NCI-H446 treated with DMSO at 0.1 percent for 48 hours (cell line): ENCODE results near the gene G0S2.
A peak's percentile ranks its signal among the peaks of the same experiment; 100 is the strongest.
"Not testable (repeated sequence)": the region's sequence is repeated elsewhere in the genome, so short reads cannot be mapped to it uniquely, and the experiment has no call there.

Experiments used
- DNase-seq: peaks from one replicate; lab custom pipeline; 2025; lab: John Stamatoyannopoulos, UW

Gene G0S2

DNA sequence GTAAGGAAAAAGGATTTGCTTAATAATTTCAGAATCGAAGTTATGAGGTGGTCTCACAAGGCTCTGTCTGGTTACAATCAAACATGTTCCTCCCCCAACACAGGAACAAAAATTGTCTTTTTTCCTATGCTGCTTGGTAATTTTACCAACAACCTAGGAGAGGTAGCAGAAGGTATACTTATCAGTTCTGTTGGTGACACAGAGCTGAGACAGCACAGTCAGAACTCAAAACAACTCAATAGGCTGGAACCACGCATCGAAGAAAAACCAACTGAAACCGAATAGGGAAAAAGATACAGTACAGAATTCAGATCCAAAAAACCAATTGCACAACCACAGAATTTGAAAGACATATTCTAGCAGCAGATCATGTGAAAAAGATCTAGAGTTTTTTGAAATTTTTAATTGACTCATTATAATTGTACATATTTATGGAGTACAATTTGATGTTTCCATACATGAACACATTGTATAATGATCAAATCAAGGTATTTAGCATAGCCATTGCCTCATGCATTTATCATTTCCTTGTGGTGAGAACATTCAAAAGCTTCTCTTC lies 3.8 kb downstream of the G0S2 start:
- DNase-seq: no peak

DNA sequence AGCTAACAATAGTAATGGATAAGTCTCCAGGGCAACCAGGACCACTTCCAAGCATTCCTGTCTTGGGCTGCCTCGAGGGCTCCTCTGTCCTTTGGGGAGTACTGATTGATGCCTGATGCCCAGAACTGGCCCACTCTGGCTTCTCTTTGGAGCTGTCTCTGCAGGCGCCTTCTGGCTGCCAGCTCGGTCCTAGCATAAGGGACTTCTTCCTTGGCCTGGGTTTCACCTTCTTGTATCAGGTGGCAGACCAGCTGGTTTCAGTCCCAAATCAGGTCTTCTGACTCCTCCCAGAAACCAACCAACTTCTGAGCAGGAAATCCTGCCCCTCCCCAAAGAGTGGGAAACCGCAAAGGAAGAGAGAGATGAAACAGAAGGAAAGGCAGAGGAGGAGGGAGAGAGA lies 10.6 kb downstream of the G0S2 start:
- DNase-seq: no peak

DNA sequence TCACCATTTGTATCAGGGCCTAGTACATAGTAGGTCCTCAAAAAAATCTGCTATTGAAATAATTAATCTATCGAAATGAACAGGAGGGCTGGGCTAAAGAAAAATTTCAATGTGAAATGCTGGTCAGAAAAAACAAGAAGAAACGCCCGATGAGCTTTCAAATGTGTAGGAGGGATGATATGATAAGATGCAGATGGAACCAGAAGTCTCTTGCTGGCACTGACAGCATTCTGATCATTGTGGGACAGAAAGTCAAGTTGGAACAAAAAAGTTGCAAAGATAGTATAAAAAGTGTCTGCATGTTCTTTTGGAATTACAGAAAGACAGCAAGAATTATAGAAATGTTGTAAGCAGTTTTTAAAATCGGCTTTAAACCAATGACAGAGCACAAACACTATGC lies 11.1 kb downstream of the G0S2 start:
- DNase-seq: no peak

DNA sequence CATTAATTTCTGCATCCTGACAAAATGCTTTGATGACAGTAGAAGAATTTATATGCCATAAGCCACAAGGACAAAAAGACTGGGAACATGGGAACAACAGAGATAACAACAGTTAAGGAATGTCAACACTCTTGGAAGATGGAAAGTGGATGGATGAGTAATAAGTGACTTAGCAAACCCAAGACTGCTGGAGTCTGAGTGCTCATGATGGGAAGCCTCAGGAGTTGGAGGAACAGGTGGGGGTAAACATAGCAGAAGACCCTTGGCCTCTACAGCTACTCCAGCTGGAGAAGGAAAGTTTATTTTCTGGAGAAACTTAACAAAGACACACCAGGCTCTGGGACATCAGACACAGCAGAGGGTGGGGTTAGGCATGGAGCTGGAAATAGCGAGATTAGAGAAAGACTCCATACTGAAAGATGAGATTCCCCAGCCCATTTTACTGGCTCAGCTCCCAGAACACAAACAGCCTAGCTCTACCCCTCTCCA lies 13.6 kb downstream of the G0S2 start:
- no peak for DNase-seq

DNA sequence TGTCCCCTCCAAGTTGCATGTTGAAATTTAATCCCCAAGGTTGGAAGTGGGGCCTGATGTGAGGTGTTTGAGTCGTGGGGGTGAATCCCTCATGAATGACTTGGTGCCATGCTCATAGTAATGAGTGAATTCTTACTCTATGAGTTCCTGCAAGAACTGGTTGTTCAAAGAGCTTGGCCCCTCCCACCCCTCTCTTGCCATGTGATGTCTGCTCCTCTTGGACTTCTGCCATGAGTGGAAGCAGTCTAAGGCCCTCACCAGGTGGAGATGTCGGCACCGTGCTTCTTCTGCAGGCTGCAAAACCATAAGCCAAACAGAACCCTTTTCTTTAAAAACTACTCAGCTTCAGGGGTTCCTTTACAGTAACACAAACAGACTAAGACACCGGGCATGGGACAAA lies 14.3 kb downstream of the G0S2 start:
- no peak for DNase-seq

DNA sequence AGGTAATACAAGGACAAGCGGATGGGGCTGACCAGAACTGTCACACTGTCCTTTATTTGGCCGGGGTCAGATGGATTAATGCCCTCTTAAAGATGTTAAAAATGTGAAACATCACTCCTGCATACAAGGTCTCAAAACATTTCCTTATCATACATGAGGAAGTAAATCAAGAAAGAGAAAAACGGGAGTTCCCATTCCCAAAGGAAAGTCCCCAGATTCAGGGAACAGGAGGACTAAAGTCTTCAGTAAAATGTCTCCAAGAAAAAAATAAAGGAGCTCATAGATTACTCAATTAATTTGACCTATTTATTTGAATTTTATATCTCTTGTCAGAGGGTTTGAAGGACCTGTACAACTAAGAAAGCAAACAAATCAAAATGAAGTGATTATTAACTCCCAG lies 16.0 kb downstream of the G0S2 start:
- DNase-seq: no peak

DNA sequence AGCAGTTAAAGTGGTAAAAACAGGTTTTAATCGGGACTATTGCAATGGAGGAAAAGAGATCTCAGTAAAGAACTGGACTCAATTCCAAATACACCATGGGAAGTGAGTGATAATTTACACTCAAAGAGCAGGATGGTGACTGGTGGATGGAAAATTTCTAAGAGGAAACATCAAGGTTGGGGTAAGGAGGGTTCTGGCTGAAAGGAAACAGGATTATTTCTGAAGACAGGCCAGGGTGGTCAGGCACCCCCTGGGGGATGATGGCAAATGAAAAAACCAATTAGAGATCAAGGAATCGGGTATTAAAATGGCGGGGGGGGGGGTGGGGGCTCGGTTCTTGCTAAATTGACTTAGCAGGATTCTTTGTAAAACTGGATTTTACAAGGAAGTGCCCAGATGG lies 17.1 kb downstream of the G0S2 start:
- DNase-seq: no peak

DNA sequence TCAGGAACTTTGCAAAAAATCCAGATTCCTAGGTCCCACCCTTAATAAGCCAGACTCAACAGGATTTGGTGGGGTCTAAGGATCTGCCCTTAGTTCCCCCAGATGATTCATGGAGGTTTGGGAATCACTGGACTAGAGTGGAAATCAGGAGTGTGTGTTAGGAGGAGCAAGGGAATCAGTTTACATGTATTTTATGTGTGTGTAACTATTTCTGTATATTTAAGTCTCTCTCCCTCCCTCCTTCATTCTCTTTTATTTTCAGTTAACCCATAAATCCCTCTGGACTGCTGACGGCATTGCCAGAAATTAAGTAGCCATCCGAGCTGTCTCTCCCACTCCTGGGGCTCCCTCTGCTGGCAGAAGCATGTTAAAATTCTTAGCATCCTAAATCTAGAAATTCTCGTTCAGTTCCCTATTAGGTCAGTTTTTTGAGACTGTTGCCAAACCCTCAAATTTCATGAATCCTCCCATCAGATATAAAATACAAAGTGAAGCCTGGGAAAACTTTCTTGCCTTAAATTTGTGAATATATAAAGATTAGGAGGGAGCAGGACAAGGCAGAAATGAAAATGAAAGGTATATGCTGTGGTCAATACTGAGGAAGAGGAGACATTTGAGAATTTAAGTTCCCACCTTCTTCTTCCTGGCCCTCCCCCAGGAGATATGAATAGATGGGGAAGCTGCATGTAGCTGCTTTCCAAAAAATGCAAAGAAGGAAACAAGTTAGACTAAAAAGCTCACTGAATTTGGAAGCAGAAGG lies 17.7 kb downstream of the G0S2 start:
- DNase-seq: peak; percentile 74

DNA sequence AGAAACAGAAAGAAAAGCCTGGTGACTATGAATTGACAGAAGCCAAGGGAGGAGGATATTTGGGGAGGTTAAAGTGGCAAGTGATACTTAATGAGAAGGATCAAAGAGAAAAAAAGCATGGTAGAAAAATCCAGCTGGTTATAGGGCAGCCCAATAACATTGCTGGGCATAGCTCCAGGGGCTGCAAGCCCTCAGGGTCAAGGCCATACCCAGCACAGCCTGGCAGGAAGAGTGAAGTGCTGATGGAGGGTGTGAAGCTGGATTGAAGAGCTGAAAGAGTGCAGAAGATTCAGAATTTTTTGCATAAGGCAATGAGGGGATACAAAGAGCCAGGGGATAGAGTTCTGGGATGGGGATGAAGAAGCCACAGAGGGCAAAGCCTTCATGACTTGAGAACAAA lies 21.5 kb downstream of the G0S2 start:
- no peak for DNase-seq

DNA sequence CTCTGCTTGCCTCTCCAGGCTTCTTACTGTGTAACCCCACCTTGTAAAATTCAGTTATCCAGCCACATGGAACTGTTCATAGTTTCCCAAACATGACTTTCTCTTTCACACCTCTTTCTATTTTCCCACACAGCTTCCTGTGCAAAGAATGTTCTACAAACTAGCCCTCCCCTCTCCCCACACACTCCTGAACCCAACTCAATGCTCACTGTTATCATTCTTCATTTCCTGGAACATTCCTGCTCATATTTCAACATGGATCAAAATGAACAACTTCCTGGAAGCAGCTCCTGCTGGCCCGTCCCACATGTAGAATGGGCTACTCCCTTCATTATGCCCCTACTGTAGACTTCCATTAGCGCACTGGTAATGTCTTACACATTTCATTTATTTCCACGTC lies 21.9 kb downstream of the G0S2 start:
- no peak for DNase-seq

DNA sequence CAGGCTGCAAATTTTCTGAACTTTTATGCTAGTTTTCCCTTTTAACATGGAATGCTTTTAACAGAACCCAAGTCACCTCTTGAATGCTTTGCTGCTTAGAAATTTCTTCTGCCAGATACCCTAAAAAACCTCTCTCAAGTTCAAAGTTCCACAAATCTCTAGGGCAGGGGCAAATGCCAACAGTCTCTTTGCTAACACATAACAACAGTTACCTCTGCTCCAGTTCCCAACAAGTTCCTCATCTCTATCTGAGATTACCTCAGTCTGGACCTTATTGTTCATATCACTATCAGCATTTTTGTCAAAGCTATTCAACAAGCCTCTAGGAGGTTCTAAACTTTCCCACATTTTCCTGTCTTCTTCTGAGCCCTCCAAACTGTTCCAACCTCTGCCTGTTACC lies 25.5 kb downstream of the G0S2 start:
- not testable (repeated sequence) for DNase-seq

DNA sequence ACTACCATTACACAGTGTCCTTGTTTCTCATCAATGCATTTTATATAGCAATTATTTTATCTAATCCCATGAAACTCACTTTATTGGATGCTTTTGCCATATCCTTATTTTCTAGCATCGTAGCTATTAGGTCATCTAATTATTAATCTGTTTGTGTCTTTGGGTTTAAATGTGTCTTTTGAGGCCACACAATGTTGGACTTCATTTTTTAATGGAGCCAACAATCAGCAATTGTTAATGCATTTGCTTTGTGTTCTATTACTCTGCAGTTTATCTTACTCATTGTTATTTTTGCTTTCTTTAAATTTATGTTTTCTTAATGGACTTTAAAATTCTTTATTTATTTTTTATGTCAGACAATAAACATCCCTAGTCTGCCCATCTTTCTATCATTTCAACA lies 27.6 kb downstream of the G0S2 start:
- DNase-seq: no peak

DNA sequence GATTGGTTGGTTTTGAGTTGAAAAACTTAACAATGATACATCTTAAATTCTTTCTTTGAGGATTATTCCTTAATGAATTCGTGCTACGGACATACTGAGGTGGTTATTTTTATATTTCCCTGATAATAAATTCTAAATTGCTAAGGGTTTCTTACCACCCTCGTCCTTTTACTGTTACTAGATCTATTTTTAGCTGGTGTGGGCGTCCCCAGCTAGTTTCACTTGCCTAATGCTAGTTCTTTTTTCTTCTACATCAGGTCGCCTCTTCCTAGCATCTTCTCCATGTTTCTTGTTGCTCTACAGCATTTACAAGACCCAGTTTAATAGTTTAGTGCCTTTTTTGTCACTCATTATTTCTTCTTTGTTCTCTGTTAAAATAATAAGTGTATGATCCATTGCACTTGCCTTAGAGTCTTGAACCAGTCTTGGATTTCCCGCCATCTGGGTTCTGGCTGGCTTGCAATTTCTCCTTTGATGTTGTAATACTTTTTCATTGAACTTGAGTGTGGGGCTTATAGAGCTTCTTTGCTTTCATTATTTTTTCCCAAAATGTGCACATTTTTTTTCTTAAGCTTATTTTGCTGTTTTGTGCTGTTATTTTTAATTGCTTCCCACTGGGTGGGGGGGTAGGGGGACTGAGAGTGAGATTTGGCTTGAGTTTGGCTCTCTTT lies 28.8 kb downstream of the G0S2 start:
- DNase-seq: no peak

DNA sequence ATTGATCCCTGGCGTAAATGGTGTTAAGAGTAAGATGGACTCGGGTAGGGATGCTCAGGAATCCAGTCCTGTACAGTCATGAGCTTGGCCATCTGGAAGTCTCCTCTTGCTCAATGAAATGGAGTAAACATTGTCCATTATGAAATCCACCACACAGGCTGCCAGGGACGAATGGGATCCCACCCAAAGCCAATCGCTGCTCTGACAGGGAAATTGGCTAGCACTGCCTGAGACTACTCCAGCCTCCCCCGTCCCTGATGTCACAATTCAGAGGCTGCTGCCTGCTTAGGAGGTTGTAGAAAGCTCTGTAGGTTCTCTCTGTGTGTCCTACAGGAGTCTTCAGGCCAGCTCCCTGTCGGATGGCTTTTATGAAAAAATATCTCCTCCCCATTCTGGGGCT lies 29.4 kb downstream of the G0S2 start, which contains the start of gene HSD11B1:
Gene HSD11B1 (plus strand): TSS at position 263 of the 400 bp plus-strand sequence. CDS start 97 bp downstream, at position 360.
- DNase-seq: peak; percentile 34

DNA sequence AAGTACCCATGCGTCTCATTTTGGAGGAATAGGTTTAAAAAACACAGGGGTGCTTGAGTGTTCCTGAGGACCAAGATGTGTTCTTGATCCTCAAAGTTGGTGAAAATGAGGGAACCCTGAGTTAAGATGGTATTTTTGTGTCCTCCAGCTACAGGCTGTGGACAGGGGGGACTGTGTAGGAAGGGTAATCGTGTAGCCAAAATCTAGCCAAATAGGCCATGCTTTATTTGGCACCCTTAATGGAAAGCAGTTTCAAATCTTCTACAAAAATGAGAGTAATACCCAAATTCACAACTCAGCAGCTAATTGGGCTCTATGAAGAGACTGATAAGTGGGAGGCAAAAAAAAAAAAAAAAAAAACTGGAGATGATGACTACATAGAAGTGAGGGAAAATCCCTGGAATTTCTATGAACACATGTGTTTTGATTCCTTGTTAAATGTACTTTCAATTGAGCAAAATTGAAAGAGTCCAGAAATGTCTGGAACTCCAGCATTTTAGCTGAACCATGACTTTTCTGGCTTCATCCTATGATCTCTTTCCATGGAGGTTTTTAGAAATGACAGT lies 29.9 kb downstream of the G0S2 start:
- no peak for DNase-seq

DNA sequence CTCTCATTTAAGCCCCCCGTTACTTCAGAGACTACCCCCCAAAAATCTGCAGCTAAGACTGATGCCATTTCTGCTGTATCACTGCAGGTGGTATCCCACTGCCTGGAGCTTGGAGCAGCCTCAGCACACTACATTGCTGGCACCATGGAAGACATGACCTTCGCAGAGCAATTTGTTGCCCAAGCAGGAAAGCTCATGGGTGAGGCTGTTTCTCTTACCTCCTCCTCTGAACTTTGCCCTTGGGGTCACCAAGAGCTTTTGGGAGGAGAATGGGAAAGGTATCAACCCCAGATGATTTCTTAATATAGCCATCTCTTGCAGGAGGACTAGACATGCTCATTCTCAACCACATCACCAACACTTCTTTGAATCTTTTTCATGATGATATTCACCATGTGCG lies 31.4 kb downstream of the G0S2 start:
- DNase-seq: no peak

DNA sequence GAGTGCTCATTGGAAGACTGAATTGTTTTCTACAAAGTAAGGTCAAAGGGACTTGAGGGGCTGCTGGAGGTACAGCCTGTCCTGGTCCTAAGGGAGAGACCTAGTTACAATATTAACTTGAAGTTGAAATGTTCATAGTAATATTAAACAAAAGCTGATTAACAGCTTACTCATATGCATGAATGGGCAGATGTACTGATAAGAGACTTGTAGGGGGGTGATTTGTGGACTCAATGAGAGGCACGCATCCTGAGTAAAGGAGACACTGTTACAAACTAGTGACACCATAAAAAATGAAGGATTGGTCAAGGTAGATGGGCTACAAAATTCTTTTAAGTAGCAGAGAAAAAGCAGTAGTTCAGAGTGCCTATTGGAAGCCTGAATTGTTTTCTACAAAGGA lies 32.1 kb downstream of the G0S2 start:
- no peak for DNase-seq

DNA sequence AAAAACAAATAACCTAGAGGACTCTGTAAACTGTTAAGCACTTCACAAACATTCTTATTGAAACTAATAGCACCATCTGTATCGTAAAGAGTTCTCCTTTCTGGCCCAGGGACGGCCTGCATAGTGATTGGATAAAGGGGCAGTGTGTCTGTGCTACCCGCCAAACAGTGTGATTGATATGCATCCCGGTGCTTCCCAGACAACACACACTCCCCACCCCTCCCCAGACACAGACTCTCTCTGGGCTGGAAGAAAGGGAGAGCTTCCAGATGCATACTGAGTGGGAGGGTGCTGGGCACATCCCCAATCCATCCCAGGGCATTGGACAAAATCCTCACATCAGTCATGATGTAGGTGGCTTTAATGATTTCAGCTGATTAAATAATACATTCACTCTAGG lies 33.1 kb downstream of the G0S2 start:
- no peak for DNase-seq

DNA sequence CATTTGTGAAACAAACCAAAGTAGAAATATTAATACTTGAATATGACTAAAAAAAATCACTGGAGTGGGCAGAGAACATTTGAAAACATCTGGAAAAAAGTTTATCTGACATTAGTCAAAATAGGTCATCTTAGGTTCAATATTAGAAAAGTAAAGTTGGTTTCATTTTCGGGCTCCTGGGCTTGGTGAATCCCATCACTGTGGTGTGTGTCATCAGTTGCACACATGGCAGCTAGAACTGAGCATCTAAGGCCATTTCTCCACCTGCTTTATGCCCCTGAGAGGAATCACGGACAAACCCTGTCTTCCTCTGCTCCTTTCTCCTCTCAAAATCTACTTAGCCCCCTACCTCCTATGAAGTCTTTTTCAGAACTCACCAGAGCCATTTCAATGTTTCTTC lies 34.9 kb downstream of the G0S2 start:
- DNase-seq: no peak

DNA sequence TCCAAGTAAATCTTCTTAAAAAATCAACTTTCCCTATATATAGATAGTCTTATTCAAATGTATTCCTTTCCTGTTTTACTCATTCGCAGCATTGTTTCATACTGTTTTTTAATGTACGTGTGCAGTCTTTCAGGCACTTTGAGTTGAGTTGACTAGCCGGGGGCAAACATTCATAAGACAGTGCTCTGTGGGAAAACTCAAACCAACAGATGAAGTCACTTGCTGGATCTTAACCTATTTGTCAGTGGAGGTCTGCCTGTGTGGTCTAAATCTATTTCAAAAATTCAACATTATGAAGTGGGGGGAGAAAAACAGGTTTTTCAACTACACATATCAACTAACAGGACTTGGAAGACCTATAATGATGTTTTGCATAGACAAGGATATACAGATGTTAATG lies 35.6 kb downstream of the G0S2 start:
- no peak for DNase-seq

DNA sequence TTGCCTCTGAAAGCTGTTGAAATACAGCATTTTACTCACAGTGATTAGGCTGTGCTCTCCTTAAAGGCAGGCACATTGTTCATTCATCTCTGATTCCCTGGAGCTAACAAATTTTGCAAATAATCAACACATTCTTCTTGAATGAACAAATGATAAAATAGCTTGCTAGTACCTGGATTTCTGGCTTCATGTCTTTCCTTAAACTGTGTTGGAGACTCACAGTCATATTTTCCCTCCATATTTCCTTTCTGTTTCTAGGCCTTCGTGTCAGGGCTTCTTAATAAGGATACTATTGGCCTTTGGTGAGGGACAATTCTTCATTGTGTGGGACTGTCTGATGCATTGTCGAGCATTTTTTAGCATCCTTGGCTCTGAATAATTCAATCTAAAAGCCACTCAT lies 39.1 kb downstream of the G0S2 start:
- no peak for DNase-seq

DNA sequence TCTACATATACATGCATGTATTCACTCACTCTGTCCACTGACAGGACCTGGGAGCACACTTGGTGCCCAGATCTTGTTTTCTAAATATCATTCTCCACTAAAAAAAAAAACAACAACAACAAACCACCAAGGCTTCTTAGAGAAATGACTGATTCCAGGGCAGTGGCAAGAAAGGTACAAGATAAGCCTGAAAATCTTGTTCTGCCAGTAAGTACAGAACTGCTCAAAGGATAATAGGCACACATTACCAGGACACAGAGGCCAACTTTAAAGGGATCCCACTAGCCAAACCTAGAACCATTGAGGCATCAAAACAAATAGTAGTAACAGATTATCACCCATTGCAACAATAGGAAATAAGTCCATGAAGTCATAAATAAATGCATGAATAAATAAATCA lies 40.1 kb downstream of the G0S2 start:
- no peak for DNase-seq

DNA sequence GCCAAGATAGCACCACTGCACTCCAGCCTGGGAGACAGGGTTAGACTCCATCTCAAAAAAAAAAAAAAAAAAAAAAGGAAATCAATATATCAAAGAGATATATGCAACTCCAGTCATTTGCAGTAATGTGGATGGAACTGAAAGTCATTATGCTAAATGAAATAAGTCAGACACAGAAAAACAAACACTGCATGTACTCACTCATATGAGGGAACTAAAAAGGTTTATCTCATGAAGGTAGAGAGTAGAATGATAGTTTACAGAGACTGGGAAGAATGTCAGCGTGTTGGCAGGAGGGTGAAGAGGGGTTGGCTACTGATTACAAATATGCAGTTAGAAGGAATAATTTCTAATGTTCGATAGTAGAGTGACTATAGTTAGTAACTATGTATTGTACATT lies 42.6 kb downstream of the G0S2 start:
- DNase-seq: no peak
